GM12892 (cell line): ENCODE data around the gene PSRC1.

Source experiments
- POLR2A ChIP-seq: IDR thresholded peaks from 2 replicates; pipeline ENCODE4 v1.6.1; 2011; ENCODE audit warnings: low read depth, low read length, control low read depth
- POLR2AphosphoS5 ChIP-seq: IDR thresholded peaks from 2 replicates; pipeline ENCODE4 v1.6.1; 2011; ENCODE audit warnings: low read depth, low read length, control low read depth

- TF ChIP-seq POLR2A (no peak), POLR2AphosphoS5 (no peak)
These were observed 45.4 kb downstream of the PSRC1 start for GRCh38 chr1:109237512-109237911.
